Astrocyte (in vitro differentiated cells and primary cell): Measurements from ENCODE around the gene VGLL3.

Experiments used
- EZH2 ChIP-seq: IDR thresholded peaks from 2 replicates; pipeline ENCODE4 v1.6.1; 2012; ENCODE audit warnings: mild to moderate bottlenecking, low read length, inconsistent platforms; ENCODE audit not compliant: insufficient read depth
- TF ChIP-seq, protein P1 (sequence below): IDR thresholded peaks from 2 replicates; pipeline ENCODE4 v1.5.1; 2011; ENCODE audit warnings: low read depth, mild to moderate bottlenecking, inconsistent platforms, low read length, moderate library complexity; ENCODE audit not compliant: insufficient read depth

GRCh38 chr3:86969500-86970189 lies 21.3 kb downstream of the VGLL3 start:
- TF ChIP-seq, protein P1, sequence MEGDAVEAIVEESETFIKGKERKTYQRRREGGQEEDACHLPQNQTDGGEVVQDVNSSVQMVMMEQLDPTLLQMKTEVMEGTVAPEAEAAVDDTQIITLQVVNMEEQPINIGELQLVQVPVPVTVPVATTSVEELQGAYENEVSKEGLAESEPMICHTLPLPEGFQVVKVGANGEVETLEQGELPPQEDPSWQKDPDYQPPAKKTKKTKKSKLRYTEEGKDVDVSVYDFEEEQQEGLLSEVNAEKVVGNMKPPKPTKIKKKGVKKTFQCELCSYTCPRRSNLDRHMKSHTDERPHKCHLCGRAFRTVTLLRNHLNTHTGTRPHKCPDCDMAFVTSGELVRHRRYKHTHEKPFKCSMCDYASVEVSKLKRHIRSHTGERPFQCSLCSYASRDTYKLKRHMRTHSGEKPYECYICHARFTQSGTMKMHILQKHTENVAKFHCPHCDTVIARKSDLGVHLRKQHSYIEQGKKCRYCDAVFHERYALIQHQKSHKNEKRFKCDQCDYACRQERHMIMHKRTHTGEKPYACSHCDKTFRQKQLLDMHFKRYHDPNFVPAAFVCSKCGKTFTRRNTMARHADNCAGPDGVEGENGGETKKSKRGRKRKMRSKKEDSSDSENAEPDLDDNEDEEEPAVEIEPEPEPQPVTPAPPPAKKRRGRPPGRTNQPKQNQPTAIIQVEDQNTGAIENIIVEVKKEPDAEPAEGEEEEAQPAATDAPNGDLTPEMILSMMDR = peak; percentile 64
- TF ChIP-seq EZH2 = no peak
